Midbrain (tissue), 1 donor: ENCODE measurements around the gene HOXC12.

ENCODE experiments used
- DNase-seq: peaks from one replicate; lab custom pipeline; 2025; lab: John Stamatoyannopoulos, UW

The HOXC12 gene

DNA sequence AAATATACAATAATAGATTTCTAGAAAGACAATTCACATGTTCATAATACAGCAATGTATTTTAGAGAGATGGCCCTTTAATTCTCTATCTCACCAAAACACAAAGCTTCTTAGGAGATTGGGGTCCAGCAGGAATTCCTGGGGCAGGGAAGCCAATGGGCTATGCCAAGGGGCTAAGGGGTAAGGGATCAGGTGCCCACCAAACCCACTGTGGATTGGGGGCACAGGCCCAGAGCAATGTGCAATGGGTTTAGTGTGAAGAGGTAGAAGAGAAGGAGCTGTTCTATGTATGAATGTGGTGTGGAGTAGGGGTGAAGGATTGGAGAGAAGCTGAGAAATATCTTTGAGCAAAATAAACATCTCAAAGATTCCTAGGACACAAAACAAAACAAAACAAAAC is 13.5 kb upstream of the HOXC12 start:
- no peak for DNase-seq

DNA sequence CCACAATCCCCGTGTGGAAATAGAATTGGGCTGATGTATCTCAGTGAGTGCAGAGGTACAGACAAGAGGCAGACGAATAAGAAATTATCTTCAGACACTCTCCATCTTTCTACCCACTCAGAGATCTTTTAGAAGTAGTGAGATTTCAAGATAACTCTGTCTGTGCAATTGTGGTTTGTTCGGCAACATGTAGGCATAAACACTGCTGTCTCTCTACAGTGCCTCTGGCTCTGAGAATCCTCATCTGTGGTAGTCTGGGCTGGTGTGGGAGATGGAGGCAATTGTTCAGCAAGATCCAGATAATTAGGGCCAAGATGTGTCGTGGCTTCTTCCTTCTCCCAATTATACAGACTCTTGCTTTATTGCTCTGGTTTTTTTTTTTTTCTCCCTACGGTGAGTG is 13.0 kb upstream of the HOXC12 start:
- DNase-seq, result no peak

DNA sequence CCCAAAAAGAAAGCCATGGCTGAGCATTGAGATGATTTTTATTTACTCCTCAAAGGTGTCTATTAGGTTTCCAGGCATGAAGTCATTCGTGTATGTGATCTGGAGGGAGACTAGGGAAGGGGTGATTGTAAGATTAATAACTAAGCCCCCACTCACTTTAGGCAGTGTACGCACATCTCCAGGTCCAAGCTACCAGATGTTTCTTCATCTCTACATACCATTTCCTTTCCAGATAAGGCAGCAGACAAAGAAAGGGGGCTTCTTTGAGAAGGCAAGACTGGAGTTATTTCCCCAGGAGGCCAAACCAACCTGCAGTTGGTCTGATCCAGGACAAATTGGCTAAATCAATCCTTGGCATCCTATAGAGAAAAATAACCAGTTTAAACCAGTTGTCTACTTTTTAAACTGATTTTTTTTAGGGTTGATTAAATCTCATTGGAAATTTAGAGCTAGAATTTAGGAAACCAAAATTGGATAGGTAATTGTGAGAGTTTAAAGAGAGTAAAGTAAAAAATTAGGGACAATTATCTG is 12.2 kb upstream of the HOXC12 start:
- DNase-seq, result no peak

DNA sequence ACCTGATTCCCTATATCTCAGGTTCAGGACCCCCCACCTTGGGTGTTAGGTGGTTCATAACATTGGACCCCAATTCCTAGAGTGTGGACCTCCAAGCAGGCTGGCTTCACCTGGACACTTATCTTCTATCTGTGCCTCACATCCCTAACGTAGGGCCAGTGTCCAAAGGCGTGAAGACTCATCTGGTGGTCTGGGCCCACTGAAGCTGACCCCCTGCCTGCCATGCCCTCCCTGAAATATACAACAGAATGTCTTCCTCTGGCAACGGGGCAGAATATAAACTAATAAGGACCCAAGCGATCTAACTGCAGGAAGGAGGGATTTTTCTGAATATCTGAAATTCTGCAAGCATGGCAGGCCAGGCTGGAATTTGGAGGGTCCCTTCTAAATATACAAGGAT is 10.5 kb upstream of the HOXC12 start:
- no peak for DNase-seq

DNA sequence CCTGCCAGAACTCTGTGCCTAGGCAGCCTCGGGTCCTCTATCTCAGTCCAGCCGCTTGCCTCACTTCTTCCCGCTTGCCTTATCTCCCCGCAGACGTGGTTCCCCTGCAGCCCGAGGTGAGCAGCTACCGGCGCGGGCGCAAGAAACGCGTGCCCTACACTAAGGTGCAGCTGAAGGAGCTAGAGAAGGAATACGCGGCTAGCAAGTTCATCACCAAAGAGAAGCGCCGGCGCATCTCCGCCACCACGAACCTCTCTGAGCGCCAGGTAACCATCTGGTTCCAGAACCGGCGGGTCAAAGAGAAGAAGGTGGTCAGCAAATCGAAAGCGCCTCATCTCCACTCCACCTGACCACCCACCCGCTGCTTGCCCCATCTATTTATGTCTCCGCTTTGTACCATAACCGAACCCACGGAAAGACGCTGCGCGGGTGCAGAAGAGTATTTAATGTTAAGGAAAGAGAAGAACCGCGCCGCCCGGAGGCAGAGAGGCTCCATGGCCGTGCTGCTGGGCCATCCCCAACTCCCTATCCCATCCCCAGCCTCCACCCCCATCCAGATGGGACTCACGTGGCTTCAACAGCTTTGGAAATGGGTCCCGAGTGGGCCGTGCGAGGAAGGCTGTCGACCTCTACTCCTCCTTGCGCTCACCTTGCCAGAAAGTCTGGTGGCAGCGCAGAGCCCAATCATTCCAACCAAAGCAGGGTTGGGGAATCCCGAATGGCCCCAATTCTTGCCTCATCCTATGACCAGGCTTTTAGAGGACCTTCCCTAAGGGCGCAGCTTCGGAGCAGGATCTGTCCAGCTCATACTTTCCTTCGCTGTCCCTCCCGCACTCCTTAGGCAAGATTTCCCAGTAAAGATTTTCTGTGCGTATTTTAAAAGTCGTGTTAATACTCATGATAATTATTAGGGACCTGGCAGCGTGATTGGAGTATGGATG is 9.5 kb upstream of the HOXC12 start:
- no peak for DNase-seq

DNA sequence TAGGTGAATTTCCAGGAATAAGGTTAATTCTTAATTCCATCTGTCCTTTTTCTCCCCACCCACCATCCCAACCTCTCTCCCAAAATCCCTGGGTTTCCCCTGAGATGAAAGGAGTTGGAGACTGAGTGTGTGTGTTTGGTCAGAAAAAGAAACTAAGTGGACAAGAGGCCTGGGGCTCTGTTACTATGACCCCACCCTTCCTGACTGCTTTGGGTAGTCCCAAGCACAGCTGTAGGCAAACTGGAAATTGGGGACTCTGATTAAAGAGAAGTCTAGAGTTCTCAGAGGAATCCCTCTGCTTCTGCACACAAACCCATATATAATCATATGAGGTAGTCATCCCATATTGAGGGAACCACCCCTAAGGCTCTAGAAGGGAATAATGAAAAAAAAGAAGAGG is 7.0 kb upstream of the HOXC12 start:
- no peak for DNase-seq

DNA sequence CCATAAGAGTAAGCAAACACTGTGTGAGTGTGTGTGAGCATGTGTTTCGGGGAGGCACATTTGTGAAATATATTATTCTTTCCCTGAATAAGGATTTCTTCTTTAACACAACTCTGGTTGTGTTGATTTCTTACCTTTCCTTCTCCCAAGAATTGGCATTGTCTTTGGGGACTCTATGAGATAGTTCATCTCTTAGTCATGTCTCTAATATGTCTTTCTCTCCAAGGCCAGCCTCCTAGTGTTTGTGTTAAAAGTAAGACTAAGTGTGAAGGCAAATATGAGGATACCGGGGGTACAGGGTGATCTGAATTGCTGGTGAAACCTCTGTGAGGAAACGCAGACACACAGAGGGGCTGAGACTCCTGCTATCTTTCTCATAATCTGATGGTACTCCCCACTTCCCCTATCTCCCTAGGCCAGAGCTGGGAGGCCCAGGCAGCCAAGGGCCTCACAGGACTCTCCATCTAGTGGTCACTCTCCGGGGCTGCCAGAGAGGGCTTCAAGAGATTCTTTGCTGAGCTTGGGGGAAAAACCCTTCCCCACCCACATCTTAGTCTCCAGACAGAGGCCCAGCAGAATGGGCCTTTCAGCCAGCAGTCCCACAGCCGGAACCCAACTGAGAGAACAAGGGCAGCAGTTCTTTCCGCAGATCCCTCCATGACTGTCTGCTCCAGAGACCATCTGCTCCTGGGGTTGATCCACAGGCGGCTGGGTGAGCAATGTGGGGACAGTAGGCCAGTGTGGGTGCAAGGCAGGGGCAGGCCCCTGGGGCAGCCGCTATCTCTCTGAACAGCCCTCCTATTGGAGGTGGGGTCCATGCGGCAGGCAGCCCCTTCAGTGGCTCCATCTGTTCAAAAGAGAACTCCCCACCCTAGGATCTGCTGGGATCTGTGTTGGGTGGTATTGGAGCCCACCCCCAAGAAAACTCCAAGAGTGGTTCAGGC is 5.8 kb upstream of the HOXC12 start:
- DNase-seq, result no peak

DNA sequence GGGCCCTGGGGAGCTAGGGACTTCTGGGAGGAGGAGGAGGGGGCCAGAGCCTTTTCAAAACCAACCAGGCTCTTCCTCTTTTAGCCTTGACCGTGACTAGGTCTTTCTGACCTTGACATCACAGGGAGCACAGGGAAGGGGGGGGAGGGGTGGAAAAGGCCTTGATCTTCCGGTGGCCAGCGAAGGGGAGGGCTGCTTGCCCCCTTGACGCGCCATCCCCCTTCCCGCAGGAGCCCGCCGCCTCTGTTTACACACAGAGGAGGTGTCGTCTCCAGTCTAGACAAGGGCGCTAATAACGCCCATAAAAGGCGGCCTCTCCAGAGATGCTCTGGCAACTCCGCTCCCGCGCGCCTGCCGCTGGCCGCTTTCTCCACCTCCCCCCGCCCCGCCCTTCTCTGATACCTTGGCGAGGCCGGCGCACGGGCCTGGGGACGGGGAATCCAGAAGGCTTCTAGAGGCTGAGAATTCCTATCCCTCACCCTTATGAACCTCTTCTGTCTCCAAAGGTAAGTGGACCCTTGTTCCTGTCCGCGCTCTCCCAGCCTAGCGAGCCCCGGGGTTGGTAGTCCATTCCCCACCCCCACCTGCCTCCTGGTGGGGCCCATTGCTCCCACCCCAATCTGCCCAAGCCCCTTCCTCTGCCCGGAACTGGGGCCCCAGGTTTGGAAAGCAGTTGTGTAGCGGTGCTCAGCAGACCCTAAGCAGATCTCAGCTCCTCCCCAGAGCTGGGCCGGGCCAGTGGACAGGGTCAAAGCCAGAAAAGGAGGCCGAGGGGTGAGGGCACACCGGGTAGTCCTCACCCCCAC is 4.9 kb upstream of the HOXC12 start:
- DNase-seq, result no peak

DNA sequence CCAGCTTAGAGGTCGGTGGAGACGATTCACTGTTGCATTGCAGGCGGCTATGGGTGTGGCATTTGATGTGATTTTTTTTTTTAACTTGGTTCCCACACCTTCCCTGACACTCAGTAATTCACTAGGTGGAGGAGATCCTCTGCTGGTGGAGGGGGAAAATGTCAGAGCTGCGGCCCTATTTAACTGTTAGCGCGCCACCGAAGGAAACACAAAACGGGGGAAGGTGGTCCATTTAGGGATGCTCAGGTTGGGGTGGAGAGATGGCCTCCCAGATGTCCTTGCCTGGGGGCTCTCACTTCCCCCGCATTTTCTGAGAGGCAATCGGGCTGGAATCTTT is 4.3 kb upstream of the HOXC12 start:
- DNase-seq, result no peak

DNA sequence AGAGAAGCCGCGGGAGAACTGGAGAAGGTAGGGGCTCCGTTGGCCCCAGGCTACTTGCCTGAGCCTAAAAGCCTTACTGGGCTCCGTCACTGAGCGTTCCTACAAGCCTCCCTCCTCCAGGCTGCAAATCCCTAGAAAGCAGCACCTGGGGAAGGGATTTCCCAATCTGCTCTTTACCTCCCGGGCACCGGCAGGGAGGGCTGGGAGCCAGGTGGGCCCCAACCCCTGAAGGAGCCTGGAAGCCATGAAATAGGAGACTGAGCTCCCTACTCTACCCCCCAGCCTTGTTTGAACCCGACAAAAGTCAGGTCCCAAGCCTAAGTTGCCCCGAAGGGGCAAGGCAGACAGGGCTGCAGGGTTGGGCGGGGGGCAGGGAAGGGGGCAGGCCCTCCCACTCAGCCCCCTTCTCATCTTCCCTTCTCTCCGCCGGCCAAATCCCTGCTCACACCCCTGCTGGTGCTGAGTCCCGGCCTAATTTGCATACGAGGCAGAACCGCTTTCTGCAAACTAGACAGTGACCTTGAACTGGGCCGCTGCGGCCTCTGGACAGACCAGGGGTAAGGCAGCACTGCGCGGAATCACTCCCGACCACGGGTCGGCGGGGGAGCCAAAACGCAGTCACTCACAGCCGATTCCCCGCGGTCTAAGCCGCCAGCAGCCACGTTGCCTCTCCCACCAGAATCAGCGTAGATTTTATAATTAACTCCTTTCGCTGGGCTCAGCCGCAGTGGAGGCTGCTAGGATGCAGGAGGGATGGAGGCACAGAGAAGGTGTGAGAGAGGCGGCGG is 3.7 kb upstream of the HOXC12 start:
- no peak for DNase-seq

DNA sequence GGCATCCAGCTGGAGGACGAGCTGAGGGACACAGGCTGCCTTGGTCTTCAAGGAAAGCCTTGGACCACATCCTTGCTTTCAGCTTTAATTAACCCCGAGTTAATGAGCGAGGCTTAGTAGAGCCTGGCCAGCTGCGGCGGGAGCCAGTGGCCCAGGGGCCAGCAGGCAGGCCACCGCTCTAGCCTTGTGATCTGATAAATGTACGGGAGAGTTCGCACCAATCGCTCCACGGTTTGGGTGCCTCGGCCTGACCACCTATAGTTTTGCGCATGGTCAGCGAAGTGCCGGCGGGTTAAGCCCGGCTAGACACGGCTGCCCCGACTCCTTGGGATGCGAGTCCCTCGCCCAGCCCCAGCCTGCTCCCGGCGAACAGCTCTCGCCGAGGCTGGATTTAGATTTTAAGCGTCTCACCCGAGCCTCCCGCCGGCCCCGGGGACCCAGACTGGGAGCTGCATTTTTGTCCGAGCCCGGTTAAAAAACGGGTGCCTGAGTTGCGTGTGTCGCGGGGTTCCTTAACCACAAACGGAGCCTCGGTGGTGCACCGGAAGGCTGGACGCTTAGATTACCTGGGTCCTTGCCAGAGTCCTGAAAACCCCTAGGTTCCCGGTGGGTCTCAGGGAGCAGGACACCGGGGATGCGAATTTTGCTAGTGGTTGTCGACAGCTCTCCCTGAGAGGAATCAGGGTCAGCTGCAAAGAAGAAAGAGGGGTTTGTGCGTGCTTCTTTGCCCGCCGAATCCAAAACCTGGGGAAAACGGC is 2.9 kb upstream of the HOXC12 start:
- no peak for DNase-seq

DNA sequence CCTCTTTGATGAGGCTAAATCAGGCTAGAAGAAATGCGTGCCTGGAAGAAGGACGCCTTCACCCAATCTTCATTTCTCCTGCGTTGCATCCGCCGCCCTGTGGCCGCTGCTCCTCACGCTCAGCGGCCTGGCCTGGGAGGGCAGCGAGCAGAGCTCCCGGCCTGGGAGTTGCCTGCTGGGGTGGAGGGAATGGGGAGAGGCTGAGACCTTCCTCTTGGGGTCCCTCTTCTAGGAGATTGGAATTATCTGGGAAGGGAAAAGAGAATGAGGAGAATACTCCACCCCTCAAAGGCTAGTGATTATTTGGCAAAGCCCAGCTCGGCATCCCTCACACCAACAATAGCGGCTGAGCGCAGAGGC is 2.4 kb upstream of the HOXC12 start:
- DNase-seq, result no peak

DNA sequence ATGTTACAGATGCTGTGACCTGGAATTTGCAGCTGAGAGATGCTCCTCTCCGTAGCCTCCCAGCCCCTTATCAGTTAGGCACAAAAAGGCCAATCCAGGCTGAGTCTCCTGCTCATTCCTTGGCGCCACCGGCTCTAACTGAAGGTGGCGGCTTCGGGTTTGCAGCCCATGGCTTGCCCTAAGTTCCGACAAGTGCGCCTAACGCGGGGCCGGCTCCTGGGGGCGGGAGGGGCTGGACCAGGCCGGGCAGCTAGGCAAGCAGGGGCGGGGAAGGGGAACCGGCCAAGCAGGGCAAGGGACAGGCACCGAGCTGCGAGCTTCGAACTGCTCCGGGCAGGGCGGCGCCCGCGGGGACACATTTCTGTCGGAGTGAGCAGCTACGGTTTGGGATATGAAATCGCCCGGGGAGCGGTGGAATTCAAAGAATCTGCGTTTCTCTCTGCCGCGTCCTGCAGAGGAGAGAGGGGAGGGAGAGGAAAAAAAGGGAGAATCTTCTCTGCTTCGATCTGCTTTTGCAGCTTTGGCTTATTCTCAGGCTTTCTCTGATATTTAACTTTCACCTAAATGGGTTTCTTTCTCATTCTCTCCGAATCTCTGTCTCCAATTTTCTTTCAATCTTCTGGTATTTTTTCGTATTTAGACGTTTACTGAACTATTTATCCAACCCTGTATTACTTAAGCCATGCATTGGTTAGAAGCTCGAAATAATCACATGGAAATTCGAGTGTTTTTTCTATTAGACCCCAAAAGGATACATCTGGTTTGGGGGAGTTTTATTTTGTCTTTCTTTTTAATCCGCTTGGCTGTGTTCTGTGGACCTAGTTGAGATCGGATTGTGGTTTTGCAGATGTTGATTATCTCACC is 1.6 kb upstream of the HOXC12 start:
- DNase-seq, result no peak

DNA sequence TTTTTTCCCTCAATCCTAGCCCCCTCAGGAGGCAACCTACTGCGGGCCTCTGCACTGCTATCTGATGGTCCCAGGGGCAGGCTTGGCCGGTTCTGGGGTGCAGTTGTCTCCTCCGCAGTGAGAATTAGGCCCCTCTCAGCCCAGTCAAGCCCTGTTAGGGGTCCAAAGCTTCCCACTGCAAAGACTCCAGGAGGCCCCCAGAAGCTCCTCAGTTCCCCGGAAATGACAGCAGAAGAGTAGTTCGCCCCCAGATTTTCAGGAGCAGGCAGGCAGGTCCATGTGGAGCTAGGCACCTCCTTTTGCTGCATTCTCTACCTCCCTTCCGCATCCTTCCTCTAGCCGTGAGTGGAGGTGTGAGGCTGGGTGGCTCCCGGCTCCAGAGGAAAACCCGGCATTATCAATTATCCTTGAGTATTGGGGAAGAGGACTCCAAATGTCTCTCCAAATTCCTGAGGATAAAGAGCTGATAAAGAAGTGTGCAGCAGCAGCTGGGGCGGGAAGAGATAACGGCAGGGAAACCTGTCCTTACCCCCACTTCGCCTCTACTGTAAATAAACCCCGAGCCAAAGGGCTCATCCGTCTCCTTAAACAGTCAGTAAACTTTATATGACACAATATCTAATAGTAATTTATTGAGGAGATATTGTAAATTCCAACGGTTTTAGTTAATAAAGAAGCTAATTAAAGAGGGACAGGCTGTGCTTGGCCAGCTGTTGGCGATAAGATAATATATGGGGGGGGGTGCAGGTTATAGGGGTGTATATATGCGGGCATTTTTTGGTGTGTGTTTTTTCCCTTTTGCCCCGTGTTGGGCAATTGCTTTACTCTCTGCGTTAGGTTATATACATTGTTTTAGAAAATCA is 641 bp upstream of the HOXC12 start:
- DNase-seq, result no peak

DNA sequence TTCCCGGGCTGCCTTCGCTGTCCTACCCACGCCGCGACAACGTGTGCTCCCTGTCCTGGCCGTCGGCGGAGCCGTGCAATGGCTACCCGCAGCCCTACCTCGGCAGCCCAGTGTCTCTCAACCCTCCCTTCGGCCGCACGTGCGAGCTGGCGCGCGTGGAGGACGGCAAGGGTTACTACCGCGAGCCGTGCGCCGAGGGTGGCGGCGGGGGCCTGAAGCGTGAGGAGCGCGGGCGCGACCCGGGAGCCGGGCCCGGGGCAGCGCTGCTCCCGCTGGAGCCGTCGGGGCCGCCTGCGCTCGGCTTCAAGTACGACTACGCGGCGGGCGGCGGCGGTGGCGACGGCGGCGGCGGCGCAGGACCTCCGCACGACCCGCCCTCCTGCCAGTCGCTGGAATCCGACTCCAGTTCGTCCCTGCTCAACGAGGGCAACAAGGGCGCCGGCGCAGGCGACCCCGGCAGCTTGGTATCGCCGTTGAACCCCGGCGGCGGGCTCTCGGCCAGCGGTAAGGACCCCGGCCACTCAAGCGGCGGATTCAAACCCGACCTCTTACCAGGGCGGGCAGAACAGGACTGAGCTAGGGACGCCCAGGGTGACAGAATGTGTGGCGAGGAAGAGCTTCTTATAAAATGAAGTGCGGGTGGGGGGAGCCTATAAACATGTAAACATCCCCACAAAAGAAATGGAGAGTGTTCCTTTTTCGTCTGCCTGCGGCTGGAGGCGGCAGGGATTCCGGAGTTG is 503 bp downstream of the HOXC12 start:
- no peak for DNase-seq

DNA sequence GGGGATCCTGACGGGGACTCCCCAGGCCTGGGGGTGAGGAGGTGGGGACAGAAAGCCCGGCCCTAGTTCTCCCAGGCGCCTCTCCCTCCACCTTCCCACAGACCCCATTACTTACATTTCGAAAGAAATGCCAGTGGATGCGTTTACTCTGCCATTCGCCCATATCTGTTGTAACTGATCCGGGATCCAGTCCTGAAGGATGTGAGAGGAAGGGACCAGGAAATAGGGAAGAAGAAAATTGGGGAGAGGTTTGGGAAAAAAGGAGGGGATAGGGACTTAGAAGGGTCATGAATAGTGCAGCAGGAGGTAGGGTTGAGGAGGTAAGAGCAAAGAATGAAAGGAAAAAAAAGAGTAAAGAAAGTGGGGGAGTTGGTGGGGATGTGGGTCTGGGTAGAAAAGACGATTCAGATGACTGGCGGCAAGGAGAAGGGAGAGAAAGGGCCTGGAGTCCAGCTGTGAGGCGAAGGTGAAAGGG is 1.1 kb downstream of the HOXC12 start:
- DNase-seq, result no peak

DNA sequence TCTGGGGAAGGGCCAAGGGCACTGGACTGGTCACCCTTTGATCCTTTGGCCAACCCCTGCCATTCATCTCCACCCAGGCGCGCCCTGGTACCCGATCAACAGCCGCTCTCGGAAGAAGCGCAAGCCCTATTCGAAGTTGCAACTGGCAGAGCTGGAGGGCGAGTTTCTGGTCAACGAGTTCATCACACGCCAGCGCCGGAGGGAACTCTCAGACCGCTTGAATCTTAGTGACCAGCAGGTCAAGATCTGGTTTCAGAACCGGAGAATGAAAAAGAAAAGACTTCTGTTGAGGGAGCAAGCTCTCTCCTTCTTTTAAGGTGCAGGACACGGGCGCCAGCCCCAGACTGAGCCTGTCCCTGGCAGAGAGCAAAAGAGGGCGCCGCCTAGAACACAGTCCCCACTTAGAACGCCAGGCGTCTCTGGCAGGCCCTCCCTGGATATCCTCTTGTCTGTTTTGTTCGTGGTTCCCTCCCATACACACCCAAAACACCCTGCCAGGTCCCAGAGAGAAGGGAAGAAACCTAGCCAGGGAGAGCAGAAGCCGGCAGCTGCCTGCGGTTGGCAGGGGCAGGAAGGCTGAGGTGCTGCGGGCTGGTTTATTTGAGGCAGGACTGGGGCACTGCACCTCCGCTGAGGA is 1.7 kb downstream of the HOXC12 start:
- DNase-seq, result no peak
